ENCODE results near the gene CHST11. TPM values are rescaled to one million over a fixed set of nuclear protein-coding genes. Genes with fewer than 3 reads are reported as not detected.

Gene CHST11
- total RNA-seq, 1 donor from 2014 or later: 3.9 TPM

GRCh38 chr12:104714369-104714768 is 257.6 kb downstream of the CHST11 start:
- DNase-seq (ENCODE audit: low read depth, low spot score): no peak

GRCh38 chr12:104716172-104716571 is 259.4 kb downstream of the CHST11 start:
- DNase-seq (ENCODE audit: low read depth, low spot score): no peak

- no peak for DNase-seq (ENCODE audit: low read depth, low spot score)
These were observed 261.7 kb downstream of the CHST11 start for GRCh38 chr12:104718304-104718929.

GRCh38 chr12:104719700-104720338 is 263.1 kb downstream of the CHST11 start:
- DNase-seq (ENCODE audit: low read depth, low spot score): no peak

- no peak for DNase-seq (ENCODE audit: low read depth, low spot score)
These were observed 263.7 kb downstream of the CHST11 start for GRCh38 chr12:104720339-104721038.

- no peak for DNase-seq (ENCODE audit: low read depth, low spot score)
These were observed 264.3 kb downstream of the CHST11 start for GRCh38 chr12:104721039-104721405.

- no peak for DNase-seq (ENCODE audit: low read depth, low spot score)
These were observed 265.2 kb downstream of the CHST11 start for GRCh38 chr12:104721936-104722335.

- no peak for DNase-seq (ENCODE audit: low read depth, low spot score)
These were observed 266.1 kb downstream of the CHST11 start for GRCh38 chr12:104722601-104723534.

- no peak for DNase-seq (ENCODE audit: low read depth, low spot score)
These were observed 267.1 kb downstream of the CHST11 start for GRCh38 chr12:104723895-104724294.

GRCh38 chr12:104724992-104725585 is 268.3 kb downstream of the CHST11 start:
- no peak for DNase-seq (ENCODE audit: low read depth, low spot score)

GRCh38 chr12:104725610-104726009 is 268.9 kb downstream of the CHST11 start:
- no peak for DNase-seq (ENCODE audit: low read depth, low spot score)

- DNase-seq (ENCODE audit: low read depth, low spot score): no peak
These were observed 271.1 kb downstream of the CHST11 start for GRCh38 chr12:104727726-104728465.

GRCh38 chr12:104729091-104729490 is 272.3 kb downstream of the CHST11 start:
- DNase-seq (ENCODE audit: low read depth, low spot score): no peak

- DNase-seq (ENCODE audit: low read depth, low spot score): no peak
These were observed 273.1 kb downstream of the CHST11 start for GRCh38 chr12:104729610-104730446.

GRCh38 chr12:104730763-104731162 is 274.0 kb downstream of the CHST11 start:
- DNase-seq (ENCODE audit: low read depth, low spot score): no peak

GRCh38 chr12:104733717-104734175 is 277.0 kb downstream of the CHST11 start:
- DNase-seq (ENCODE audit: low read depth, low spot score): no peak

GRCh38 chr12:104734541-104735095 is 277.9 kb downstream of the CHST11 start:
- no peak for DNase-seq (ENCODE audit: low read depth, low spot score)

- DNase-seq (ENCODE audit: low read depth, low spot score): no peak
These were observed 279.1 kb downstream of the CHST11 start for GRCh38 chr12:104735801-104736200.

GRCh38 chr12:104736307-104736706 is 279.6 kb downstream of the CHST11 start:
- no peak for DNase-seq (ENCODE audit: low read depth, low spot score)

Data from pulmonary artery endothelial cell (primary cell).